GM19455 (cell line): Measurements from ENCODE around the gene LRRC4C.

Experiments used
- ATAC-seq: cut with Tn5 transposase; IDR thresholded peaks from one replicate; pipeline ENCODE4 v1.9.1; 2021; ENCODE audit not compliant: unreplicated experiment

Gene LRRC4C

GRCh38 chr11:41334007-41334933 lies 125.2 kb downstream of the LRRC4C start:
- ATAC-seq = no peak

- no peak for ATAC-seq
Measured at GRCh38 chr11:41333357-41333756, 126.1 kb downstream of the LRRC4C start.

GRCh38 chr11:41328324-41328723 lies 131.1 kb downstream of the LRRC4C start:
- no peak for ATAC-seq

- no peak for ATAC-seq
Measured at GRCh38 chr11:41323446-41323845, 136.0 kb downstream of the LRRC4C start.

- no peak for ATAC-seq
Measured at GRCh38 chr11:41320653-41321052, 138.8 kb downstream of the LRRC4C start.

- ATAC-seq = no peak
Measured at GRCh38 chr11:41320238-41320637, 139.2 kb downstream of the LRRC4C start.

- ATAC-seq = no peak
Measured at GRCh38 chr11:41319434-41319833, 140.0 kb downstream of the LRRC4C start.

GRCh38 chr11:41316751-41317150 lies 142.7 kb downstream of the LRRC4C start:
- no peak for ATAC-seq

GRCh38 chr11:41313226-41313625 lies 146.2 kb downstream of the LRRC4C start:
- ATAC-seq = no peak

- ATAC-seq = peak; percentile 27
Measured at GRCh38 chr11:41309716-41310115, 149.7 kb downstream of the LRRC4C start.

GRCh38 chr11:41309111-41309522 lies 150.3 kb downstream of the LRRC4C start:
- peak; percentile 84 for ATAC-seq

GRCh38 chr11:41308286-41308685 lies 151.2 kb downstream of the LRRC4C start:
- ATAC-seq = peak; percentile 20

- ATAC-seq = no peak
Measured at GRCh38 chr11:41307296-41308080, 152.0 kb downstream of the LRRC4C start.

- ATAC-seq = no peak
Measured at GRCh38 chr11:41306431-41306830, 153.0 kb downstream of the LRRC4C start.

- no peak for ATAC-seq
Measured at GRCh38 chr11:41301023-41301422, 158.4 kb downstream of the LRRC4C start.

GRCh38 chr11:41289408-41289807 lies 170.0 kb downstream of the LRRC4C start:
- peak; percentile 73 for ATAC-seq

GRCh38 chr11:41286751-41287150 lies 172.7 kb downstream of the LRRC4C start:
- ATAC-seq = no peak

- no peak for ATAC-seq
Measured at GRCh38 chr11:41284354-41284753, 175.1 kb downstream of the LRRC4C start.

- no peak for ATAC-seq
Measured at GRCh38 chr11:41283191-41283930, 176.1 kb downstream of the LRRC4C start.

- no peak for ATAC-seq
Measured at GRCh38 chr11:41282395-41282794, 177.1 kb downstream of the LRRC4C start.

- no peak for ATAC-seq
Measured at GRCh38 chr11:41281131-41281742, 178.2 kb downstream of the LRRC4C start.
